ENCODE data around the gene ZNF569.
A peak's percentile ranks its signal among the peaks of the same experiment; 100 is the strongest.
"Not testable (repeated sequence)": the region's sequence is repeated elsewhere in the genome, so short reads cannot be mapped to it uniquely, and the experiment has no call there.

The ZNF569 gene

DNA sequence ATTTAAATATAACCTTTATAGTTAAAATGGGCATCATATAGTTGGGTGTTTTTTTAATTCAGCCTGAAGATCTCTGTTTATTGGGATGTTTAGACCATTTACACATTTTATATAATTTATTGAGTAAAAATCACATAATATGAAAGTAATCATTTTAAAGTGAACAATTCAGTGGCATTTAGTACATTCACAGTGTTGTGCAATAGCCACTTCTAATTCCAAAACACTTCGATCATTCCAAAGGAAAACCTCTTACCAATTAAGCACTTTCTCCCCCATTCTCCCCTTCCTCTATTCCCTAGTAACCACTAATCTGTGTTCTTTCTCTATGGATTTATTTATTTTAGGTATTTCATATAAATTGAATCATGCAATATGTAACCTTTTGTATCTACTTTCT, 66.2 kb downstream of the ZNF569 start:
- no peak overlapping the region for H3K4me3 ChIP-seq (ENCODE audit: extremely low read depth, insufficient read depth, low read length, poor library complexity, severe bottlenecking)
- no peak overlapping the region for H3K27ac ChIP-seq (ENCODE audit: low read depth, low read length, severe bottlenecking)
- peaks cover 59% of the 10 kb centered on the region for H3K9me3 ChIP-seq (ENCODE audit: control insufficient read depth, low read length)
- no peaks in the 10 kb centered on the region for H3K36me3 ChIP-seq (ENCODE audit: control insufficient read depth, insufficient read depth, low read length)
- no peaks in the 10 kb centered on the region for H3K4me1 ChIP-seq (ENCODE audit: control insufficient read depth, insufficient read depth, low read length, poor library complexity, severe bottlenecking)
- 100% methylated on average over 1 of the region's 1 CpG; no CpG with 5 or more reads in 1 of the 2 experiments for WGBS, 2 experiments (ENCODE audit: insufficient coverage in 2 of 2)

DNA sequence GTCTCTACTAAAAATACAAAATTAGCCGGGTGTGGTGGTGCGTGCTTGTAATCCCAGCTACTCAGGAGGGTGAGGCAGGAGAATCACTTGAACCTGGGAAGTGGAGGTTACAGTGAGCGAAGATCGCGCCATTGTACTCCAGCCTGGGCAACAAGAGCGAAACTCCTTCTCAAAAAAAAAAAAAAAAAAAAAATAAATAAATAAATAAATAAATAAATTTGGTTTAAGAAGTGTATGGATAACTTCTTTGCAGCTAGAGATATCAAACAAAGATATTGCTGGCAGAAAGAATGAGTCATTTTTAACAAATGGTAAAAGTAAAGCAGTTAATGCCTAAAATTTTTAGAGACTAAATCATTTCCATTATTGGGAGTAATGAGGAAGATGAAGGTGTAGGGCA, 75.8 kb downstream of the ZNF569 start:
- not testable (repeated sequence) for H3K4me3 ChIP-seq (ENCODE audit: extremely low read depth, insufficient read depth, low read length, poor library complexity, severe bottlenecking); H3K4me1 ChIP-seq (ENCODE audit: control insufficient read depth, insufficient read depth, low read length, poor library complexity, severe bottlenecking); H3K27ac ChIP-seq (ENCODE audit: low read depth, low read length, severe bottlenecking)
- H3K9me3 ChIP-seq (ENCODE audit: control insufficient read depth, low read length): peaks cover 63% of the 10 kb centered on the region
- peaks cover 37% of the 10 kb centered on the region for H3K36me3 ChIP-seq (ENCODE audit: control insufficient read depth, insufficient read depth, low read length)
- 100% methylated on average over 1 of the region's 6 CpGs; no CpG with 5 or more reads in 1 of the 2 experiments for WGBS, 2 experiments (ENCODE audit: insufficient coverage in 2 of 2)

DNA sequence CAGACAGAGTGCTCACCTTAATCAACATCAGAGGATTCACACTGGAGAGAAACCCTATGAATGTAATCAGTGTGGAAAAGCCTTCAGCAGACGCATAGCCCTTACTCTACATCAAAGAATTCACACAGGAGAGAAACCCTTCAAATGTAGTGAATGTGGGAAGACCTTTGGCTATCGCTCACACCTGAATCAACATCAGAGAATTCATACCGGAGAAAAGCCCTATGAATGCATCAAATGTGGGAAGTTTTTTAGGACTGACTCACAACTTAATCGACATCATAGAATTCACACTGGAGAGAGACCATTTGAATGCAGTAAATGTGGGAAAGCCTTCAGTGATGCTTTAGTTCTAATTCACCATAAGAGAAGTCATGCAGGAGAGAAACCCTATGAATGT, 78.0 kb downstream of the ZNF569 start:
- H3K4me3 ChIP-seq (ENCODE audit: extremely low read depth, insufficient read depth, low read length, poor library complexity, severe bottlenecking): no peak overlapping the region

DNA sequence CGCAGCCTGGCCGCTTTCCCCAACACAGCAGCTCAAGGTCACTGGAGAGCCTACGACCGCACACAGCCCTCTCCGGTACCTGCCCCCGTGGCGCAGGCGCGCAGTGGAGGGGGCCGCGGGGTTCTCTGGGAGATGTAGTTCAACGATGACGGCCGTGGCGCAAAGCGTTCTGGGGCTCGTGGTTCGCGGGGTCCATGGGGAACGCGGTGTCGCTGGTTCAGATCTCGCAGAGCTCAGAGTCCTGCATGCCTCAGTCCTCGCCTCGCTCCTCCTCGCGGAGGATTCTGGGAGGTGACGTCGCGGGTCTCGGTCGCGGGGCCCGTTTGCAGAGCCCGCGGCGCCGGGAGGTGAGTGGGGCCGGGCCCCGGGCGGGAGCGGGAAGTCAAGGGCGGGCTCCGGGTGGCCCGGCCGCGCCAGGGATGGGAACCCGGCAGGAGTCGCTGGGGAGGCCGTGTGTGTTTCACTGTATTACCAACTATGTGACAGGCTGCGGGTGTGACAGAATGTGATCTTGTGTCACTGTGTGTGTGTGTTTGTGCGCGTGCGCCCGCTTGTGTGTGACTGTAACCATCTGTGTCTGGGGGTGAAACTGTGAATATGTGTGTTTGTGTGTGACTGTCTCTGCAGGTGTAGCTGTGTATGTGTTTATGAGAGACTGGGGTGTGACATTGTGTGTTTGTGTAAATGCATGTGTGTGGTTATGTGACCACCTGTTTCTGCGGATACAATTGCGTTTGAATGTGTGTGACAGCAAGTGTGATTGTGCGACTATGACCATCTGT, 96.2 kb downstream of the ZNF569 start, which contains the start of gene ZNF527:
ZNF527 (plus strand) TSS at position 220 of the 782 bp plus-strand sequence. CDS start 3,100 bp downstream, outside the sequence.
- Histone ChIP-seq H3K4me3 (ENCODE audit: extremely low read depth, insufficient read depth, low read length, poor library complexity, severe bottlenecking) (peak within 1 kb of the TSS; percentile 61), H3K4me1 (ENCODE audit: control insufficient read depth, insufficient read depth, low read length, poor library complexity, severe bottlenecking) (no peaks in the 10 kb centered on the region), H3K9me3 (ENCODE audit: control insufficient read depth, low read length) (peaks cover 34% of the 10 kb centered on the region), H3K36me3 (ENCODE audit: control insufficient read depth, insufficient read depth, low read length) (peaks cover 21% of the 10 kb centered on the region), H3K27ac (ENCODE audit: low read depth, low read length, severe bottlenecking) (peak within 1 kb of the TSS; percentile 71)
- 6 to 7% methylated on average over 44 to 52 of the region's 58 CpGs for WGBS, 2 experiments (ENCODE audit: insufficient coverage in 2 of 2)

More for the DNA sequence above, 78.0 kb downstream of the ZNF569 start:
- Histone ChIP-seq H3K9me3 (ENCODE audit: control insufficient read depth, low read length) (peaks cover 65% of the 10 kb centered on the region), H3K36me3 (ENCODE audit: control insufficient read depth, insufficient read depth, low read length) (peaks cover 51% of the 10 kb centered on the region), H3K27ac (ENCODE audit: low read depth, low read length, severe bottlenecking) (no peak overlapping the region), H3K4me1 (ENCODE audit: control insufficient read depth, insufficient read depth, low read length, poor library complexity, severe bottlenecking) (no peaks in the 10 kb centered on the region)
- WGBS, 2 experiments (ENCODE audit: insufficient coverage in 2 of 2): 90% methylated on average over 2 of the region's 4 CpGs; no CpG with 5 or more reads in 1 of the 2 experiments

DNA sequence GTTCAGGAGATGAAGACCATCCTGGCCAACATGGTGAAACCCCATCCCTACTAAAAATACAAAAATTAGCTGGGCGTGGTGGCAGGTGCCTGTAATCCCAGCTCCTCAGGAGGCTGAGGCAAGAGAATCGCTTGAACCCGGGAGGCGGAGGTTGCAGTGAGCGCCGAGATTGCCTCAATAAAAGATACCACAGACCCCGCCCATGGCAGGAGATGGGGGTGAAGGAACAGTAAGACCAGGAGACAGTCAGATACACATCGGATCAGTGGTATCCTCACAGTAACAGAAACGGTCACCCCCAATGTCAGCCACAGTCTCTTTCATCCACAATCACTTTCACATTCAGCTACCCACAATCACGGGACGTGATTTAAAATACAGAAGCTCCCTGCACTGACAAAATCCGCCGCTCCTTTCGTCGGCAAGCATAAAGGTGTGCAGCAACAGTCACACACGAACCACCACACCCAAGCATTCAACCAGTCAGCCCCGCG, 96.8 kb downstream of the ZNF569 start:
- not testable (repeated sequence) for H3K27ac ChIP-seq (ENCODE audit: low read depth, low read length, severe bottlenecking); H3K4me1 ChIP-seq (ENCODE audit: control insufficient read depth, insufficient read depth, low read length, poor library complexity, severe bottlenecking)
- Histone ChIP-seq H3K4me3 (ENCODE audit: extremely low read depth, insufficient read depth, low read length, poor library complexity, severe bottlenecking) (peak overlapping the region; percentile 61), H3K36me3 (ENCODE audit: control insufficient read depth, insufficient read depth, low read length) (peaks cover 15% of the 10 kb centered on the region), H3K9me3 (ENCODE audit: control insufficient read depth, low read length) (peaks cover 33% of the 10 kb centered on the region)
- WGBS, 2 experiments (ENCODE audit: insufficient coverage in 2 of 2): 47 to 53% methylated on average over 15 to 18 of the region's 18 CpGs

DNA sequence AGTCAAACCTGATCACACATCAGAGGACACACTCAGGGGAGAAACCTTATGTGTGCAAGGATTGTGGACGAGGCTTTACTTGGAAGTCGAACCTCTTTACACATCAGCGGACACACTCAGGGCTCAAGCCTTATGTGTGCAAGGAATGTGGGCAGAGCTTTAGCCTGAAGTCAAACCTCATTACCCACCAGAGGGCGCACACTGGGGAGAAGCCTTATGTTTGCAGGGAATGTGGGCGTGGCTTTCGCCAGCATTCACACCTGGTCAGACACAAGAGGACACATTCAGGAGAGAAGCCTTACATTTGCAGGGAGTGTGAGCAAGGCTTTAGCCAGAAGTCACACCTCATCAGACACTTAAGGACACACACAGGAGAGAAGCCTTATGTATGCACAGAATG, 104.5 kb downstream of the ZNF569 start:
- Histone ChIP-seq H3K36me3 (ENCODE audit: control insufficient read depth, insufficient read depth, low read length) (peaks cover 64% of the 10 kb centered on the region), H3K4me1 (ENCODE audit: control insufficient read depth, insufficient read depth, low read length, poor library complexity, severe bottlenecking) (no peaks in the 10 kb centered on the region), H3K27ac (ENCODE audit: low read depth, low read length, severe bottlenecking) (no peak overlapping the region), H3K4me3 (ENCODE audit: extremely low read depth, insufficient read depth, low read length, poor library complexity, severe bottlenecking) (no peak overlapping the region), H3K9me3 (ENCODE audit: control insufficient read depth, low read length) (peaks cover 40% of the 10 kb centered on the region)
- 87 to 100% methylated on average over 1 to 6 of the region's 6 CpGs for WGBS, 2 experiments (ENCODE audit: insufficient coverage in 2 of 2)

GRCh38 chr19:37361994-37362393, 105.2 kb downstream of the ZNF569 start:
- no peak overlapping the region for H3K4me3 ChIP-seq (ENCODE audit: extremely low read depth, insufficient read depth, low read length, poor library complexity, severe bottlenecking)
- peaks cover 71% of the 10 kb centered on the region for H3K36me3 ChIP-seq (ENCODE audit: control insufficient read depth, insufficient read depth, low read length)
- H3K27ac ChIP-seq (ENCODE audit: low read depth, low read length, severe bottlenecking): no peak overlapping the region
- peaks cover 40% of the 10 kb centered on the region for H3K9me3 ChIP-seq (ENCODE audit: control insufficient read depth, low read length)
- no peaks in the 10 kb centered on the region for H3K4me1 ChIP-seq (ENCODE audit: control insufficient read depth, insufficient read depth, low read length, poor library complexity, severe bottlenecking)
- 86 to 100% methylated on average over 1 of the region's 1 CpG for WGBS, 2 experiments (ENCODE audit: insufficient coverage in 2 of 2)
